ENCODE data around the gene SNED1.

The SNED1 gene

GRCh38 chr2:241068136-241068941 lies 69.9 kb downstream of the SNED1 start:
- Histone ChIP-seq H3K4me1 (ENCODE audit: control insufficient read depth, insufficient read depth, low read length, poor library complexity, severe bottlenecking) (no peaks in the 10 kb centered on the region), H3K4me3 (ENCODE audit: extremely low read depth, insufficient read depth, low read length, poor library complexity, severe bottlenecking) (no peak overlapping the region), H3K9me3 (ENCODE audit: control insufficient read depth, low read length) (no peaks in the 10 kb centered on the region), H3K27ac (ENCODE audit: low read depth, low read length, severe bottlenecking) (no peak overlapping the region), H3K36me3 (ENCODE audit: control insufficient read depth, insufficient read depth, low read length) (no peaks in the 10 kb centered on the region)
- WGBS, 2 experiments (ENCODE audit: insufficient coverage in 2 of 2), result 86 to 89% methylated on average over 23 to 25 of the region's 25 CpGs

GRCh38 chr2:241068942-241069810 lies 70.8 kb downstream of the SNED1 start:
- H3K4me1 ChIP-seq (ENCODE audit: control insufficient read depth, insufficient read depth, low read length, poor library complexity, severe bottlenecking), result no peaks in the 10 kb centered on the region
- no peaks in the 10 kb centered on the region for H3K36me3 ChIP-seq (ENCODE audit: control insufficient read depth, insufficient read depth, low read length)
- H3K9me3 ChIP-seq (ENCODE audit: control insufficient read depth, low read length), result no peaks in the 10 kb centered on the region
- H3K4me3 ChIP-seq (ENCODE audit: extremely low read depth, insufficient read depth, low read length, poor library complexity, severe bottlenecking), result no peak overlapping the region
- no peak overlapping the region for H3K27ac ChIP-seq (ENCODE audit: low read depth, low read length, severe bottlenecking)
- 85 to 87% methylated on average over 17 to 28 of the region's 28 CpGs for WGBS, 2 experiments (ENCODE audit: insufficient coverage in 2 of 2)

GRCh38 chr2:241069821-241070281 lies 71.4 kb downstream of the SNED1 start:
- H3K9me3 ChIP-seq (ENCODE audit: control insufficient read depth, low read length), result no peaks in the 10 kb centered on the region
- H3K36me3 ChIP-seq (ENCODE audit: control insufficient read depth, insufficient read depth, low read length), result no peaks in the 10 kb centered on the region
- H3K4me3 ChIP-seq (ENCODE audit: extremely low read depth, insufficient read depth, low read length, poor library complexity, severe bottlenecking), result no peak overlapping the region
- no peaks in the 10 kb centered on the region for H3K4me1 ChIP-seq (ENCODE audit: control insufficient read depth, insufficient read depth, low read length, poor library complexity, severe bottlenecking)
- no peak overlapping the region for H3K27ac ChIP-seq (ENCODE audit: low read depth, low read length, severe bottlenecking)
- 85 to 88% methylated on average over 24 to 26 of the region's 26 CpGs for WGBS, 2 experiments (ENCODE audit: insufficient coverage in 2 of 2)

GRCh38 chr2:241070361-241070760 lies 71.9 kb downstream of the SNED1 start:
- H3K9me3 ChIP-seq (ENCODE audit: control insufficient read depth, low read length), result no peaks in the 10 kb centered on the region
- no peak overlapping the region for H3K4me3 ChIP-seq (ENCODE audit: extremely low read depth, insufficient read depth, low read length, poor library complexity, severe bottlenecking)
- H3K27ac ChIP-seq (ENCODE audit: low read depth, low read length, severe bottlenecking), result no peak overlapping the region
- peaks cover 3% of the 10 kb centered on the region for H3K36me3 ChIP-seq (ENCODE audit: control insufficient read depth, insufficient read depth, low read length)
- no peaks in the 10 kb centered on the region for H3K4me1 ChIP-seq (ENCODE audit: control insufficient read depth, insufficient read depth, low read length, poor library complexity, severe bottlenecking)
- 91 to 92% methylated on average over 13 of the region's 13 CpGs for WGBS, 2 experiments (ENCODE audit: insufficient coverage in 2 of 2)

- Histone ChIP-seq H3K9me3 (ENCODE audit: control insufficient read depth, low read length) (no peaks in the 10 kb centered on the region), H3K4me1 (ENCODE audit: control insufficient read depth, insufficient read depth, low read length, poor library complexity, severe bottlenecking) (no peaks in the 10 kb centered on the region), H3K4me3 (ENCODE audit: extremely low read depth, insufficient read depth, low read length, poor library complexity, severe bottlenecking) (no peak overlapping the region), H3K27ac (ENCODE audit: low read depth, low read length, severe bottlenecking) (no peak overlapping the region), H3K36me3 (ENCODE audit: control insufficient read depth, insufficient read depth, low read length) (peaks cover 3% of the 10 kb centered on the region)
- WGBS, 2 experiments (ENCODE audit: insufficient coverage in 2 of 2), result 85 to 95% methylated on average over 15 to 25 of the region's 31 CpGs
Measured at GRCh38 chr2:241070811-241071676, 72.6 kb downstream of the SNED1 start.

GRCh38 chr2:241071677-241072111 lies 73.3 kb downstream of the SNED1 start:
- H3K4me1 ChIP-seq (ENCODE audit: control insufficient read depth, insufficient read depth, low read length, poor library complexity, severe bottlenecking), result no peaks in the 10 kb centered on the region
- no peaks in the 10 kb centered on the region for H3K9me3 ChIP-seq (ENCODE audit: control insufficient read depth, low read length)
- H3K27ac ChIP-seq (ENCODE audit: low read depth, low read length, severe bottlenecking), result no peak overlapping the region
- WGBS, 2 experiments (ENCODE audit: insufficient coverage in 2 of 2), result 92 to 95% methylated on average over 15 to 19 of the region's 25 CpGs
- H3K36me3 ChIP-seq (ENCODE audit: control insufficient read depth, insufficient read depth, low read length), result peaks cover 3% of the 10 kb centered on the region
- H3K4me3 ChIP-seq (ENCODE audit: extremely low read depth, insufficient read depth, low read length, poor library complexity, severe bottlenecking), result no peak overlapping the region

- peaks cover 3% of the 10 kb centered on the region for H3K36me3 ChIP-seq (ENCODE audit: control insufficient read depth, insufficient read depth, low read length)
- H3K9me3 ChIP-seq (ENCODE audit: control insufficient read depth, low read length), result no peaks in the 10 kb centered on the region
- no peak overlapping the region for H3K4me3 ChIP-seq (ENCODE audit: extremely low read depth, insufficient read depth, low read length, poor library complexity, severe bottlenecking)
- H3K27ac ChIP-seq (ENCODE audit: low read depth, low read length, severe bottlenecking), result no peak overlapping the region
- WGBS, 2 experiments (ENCODE audit: insufficient coverage in 2 of 2), result 80 to 86% methylated on average over 9 of the region's 9 CpGs
- no peaks in the 10 kb centered on the region for H3K4me1 ChIP-seq (ENCODE audit: control insufficient read depth, insufficient read depth, low read length, poor library complexity, severe bottlenecking)
Measured at GRCh38 chr2:241072151-241072550, 73.7 kb downstream of the SNED1 start.

- H3K4me3 ChIP-seq (ENCODE audit: extremely low read depth, insufficient read depth, low read length, poor library complexity, severe bottlenecking), result no peak overlapping the region
- H3K4me1 ChIP-seq (ENCODE audit: control insufficient read depth, insufficient read depth, low read length, poor library complexity, severe bottlenecking), result no peaks in the 10 kb centered on the region
- H3K36me3 ChIP-seq (ENCODE audit: control insufficient read depth, insufficient read depth, low read length), result peaks cover 3% of the 10 kb centered on the region
- 91 to 92% methylated on average over 11 to 14 of the region's 14 CpGs for WGBS, 2 experiments (ENCODE audit: insufficient coverage in 2 of 2)
- no peaks in the 10 kb centered on the region for H3K9me3 ChIP-seq (ENCODE audit: control insufficient read depth, low read length)
- H3K27ac ChIP-seq (ENCODE audit: low read depth, low read length, severe bottlenecking), result no peak overlapping the region
Measured at GRCh38 chr2:241072553-241073165, 74.2 kb downstream of the SNED1 start.

GRCh38 chr2:241073166-241074064 lies 75.0 kb downstream of the SNED1 start:
- no peak overlapping the region for H3K4me3 ChIP-seq (ENCODE audit: extremely low read depth, insufficient read depth, low read length, poor library complexity, severe bottlenecking)

More at GRCh38 chr2:241073166-241074064, 75.0 kb downstream of the SNED1 start:
- peaks cover 3% of the 10 kb centered on the region for H3K36me3 ChIP-seq (ENCODE audit: control insufficient read depth, insufficient read depth, low read length)
- no peaks in the 10 kb centered on the region for H3K4me1 ChIP-seq (ENCODE audit: control insufficient read depth, insufficient read depth, low read length, poor library complexity, severe bottlenecking)
- no peaks in the 10 kb centered on the region for H3K9me3 ChIP-seq (ENCODE audit: control insufficient read depth, low read length)
- H3K27ac ChIP-seq (ENCODE audit: low read depth, low read length, severe bottlenecking), result no peak overlapping the region
- WGBS, 2 experiments (ENCODE audit: insufficient coverage in 2 of 2), result 77 to 86% methylated on average over 21 to 22 of the region's 25 CpGs
